ENCODE results near the gene CSMD2.

GRCh38 chr1:33471416-33471815 lies 693.6 kb downstream of the CSMD2 start:
- TF ChIP-seq, protein P1, sequence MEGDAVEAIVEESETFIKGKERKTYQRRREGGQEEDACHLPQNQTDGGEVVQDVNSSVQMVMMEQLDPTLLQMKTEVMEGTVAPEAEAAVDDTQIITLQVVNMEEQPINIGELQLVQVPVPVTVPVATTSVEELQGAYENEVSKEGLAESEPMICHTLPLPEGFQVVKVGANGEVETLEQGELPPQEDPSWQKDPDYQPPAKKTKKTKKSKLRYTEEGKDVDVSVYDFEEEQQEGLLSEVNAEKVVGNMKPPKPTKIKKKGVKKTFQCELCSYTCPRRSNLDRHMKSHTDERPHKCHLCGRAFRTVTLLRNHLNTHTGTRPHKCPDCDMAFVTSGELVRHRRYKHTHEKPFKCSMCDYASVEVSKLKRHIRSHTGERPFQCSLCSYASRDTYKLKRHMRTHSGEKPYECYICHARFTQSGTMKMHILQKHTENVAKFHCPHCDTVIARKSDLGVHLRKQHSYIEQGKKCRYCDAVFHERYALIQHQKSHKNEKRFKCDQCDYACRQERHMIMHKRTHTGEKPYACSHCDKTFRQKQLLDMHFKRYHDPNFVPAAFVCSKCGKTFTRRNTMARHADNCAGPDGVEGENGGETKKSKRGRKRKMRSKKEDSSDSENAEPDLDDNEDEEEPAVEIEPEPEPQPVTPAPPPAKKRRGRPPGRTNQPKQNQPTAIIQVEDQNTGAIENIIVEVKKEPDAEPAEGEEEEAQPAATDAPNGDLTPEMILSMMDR (conservative IDR thresholded peaks at IDR 0.05; ENCODE audit: low read depth, low read length): no peak
- no peak for TF ChIP-seq POLR2A (IDR thresholded peaks at IDR 0.05; ENCODE audit: low read depth, low read length)
